Testis (tissue), 2 donors: ENCODE data around the gene PRKAR2A.

Experiments
- POLR2A ChIP-seq: fragments of 450-650 bp; IDR thresholded peaks from one replicate; pipeline ENCODE4 v1.6.1; 2017; ENCODE audit warnings: antibody characterized with exemption, mild to moderate bottlenecking, moderate library complexity
- TF ChIP-seq, protein P1 (sequence below), 3 experiments: fragments of 450-650 bp in 2 of 3; fragments of 200-600 bp in 1 of 3; sonication (generic) in 1 of 3; IDR thresholded peaks; one replicate each; pipeline ENCODE4 v1.5.1; 2016 to 2019; ENCODE audit warnings: antibody characterized with exemption in 3 of 3, mild to moderate bottlenecking in 2 of 3, moderate library complexity in 1 of 3

- no peak for TF ChIP-seq POLR2A
- TF ChIP-seq, protein P1, sequence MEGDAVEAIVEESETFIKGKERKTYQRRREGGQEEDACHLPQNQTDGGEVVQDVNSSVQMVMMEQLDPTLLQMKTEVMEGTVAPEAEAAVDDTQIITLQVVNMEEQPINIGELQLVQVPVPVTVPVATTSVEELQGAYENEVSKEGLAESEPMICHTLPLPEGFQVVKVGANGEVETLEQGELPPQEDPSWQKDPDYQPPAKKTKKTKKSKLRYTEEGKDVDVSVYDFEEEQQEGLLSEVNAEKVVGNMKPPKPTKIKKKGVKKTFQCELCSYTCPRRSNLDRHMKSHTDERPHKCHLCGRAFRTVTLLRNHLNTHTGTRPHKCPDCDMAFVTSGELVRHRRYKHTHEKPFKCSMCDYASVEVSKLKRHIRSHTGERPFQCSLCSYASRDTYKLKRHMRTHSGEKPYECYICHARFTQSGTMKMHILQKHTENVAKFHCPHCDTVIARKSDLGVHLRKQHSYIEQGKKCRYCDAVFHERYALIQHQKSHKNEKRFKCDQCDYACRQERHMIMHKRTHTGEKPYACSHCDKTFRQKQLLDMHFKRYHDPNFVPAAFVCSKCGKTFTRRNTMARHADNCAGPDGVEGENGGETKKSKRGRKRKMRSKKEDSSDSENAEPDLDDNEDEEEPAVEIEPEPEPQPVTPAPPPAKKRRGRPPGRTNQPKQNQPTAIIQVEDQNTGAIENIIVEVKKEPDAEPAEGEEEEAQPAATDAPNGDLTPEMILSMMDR (IDR thresholded peaks at IDR 0.05) = no peak
Observed at GRCh38 chr3:48697952-48698351, 149.7 kb downstream of the PRKAR2A start.
